Panc1 (cell line): ENCODE results near the gene GALNTL6.

ENCODE experiments used
- CTCF ChIP-seq: fragments of 450-650 bp; IDR thresholded peaks from 2 replicates; pipeline ENCODE4 v1.5.1; 2017; ENCODE audit warnings: mild to moderate bottlenecking
- REST ChIP-seq, 2 experiments: IDR thresholded peaks; 2 replicates each; pipeline ENCODE4 v1.6.1; 2011 to 2012; ENCODE audit warnings: low read depth in 2 of 2, control low read depth in 1 of 2, low read length in 1 of 2, mild to moderate bottlenecking in 1 of 2, moderate library complexity in 1 of 2; ENCODE audit not compliant: insufficient read depth in 1 of 2

GRCh38 chr4:172785613-172786012 is 972.4 kb downstream of the GALNTL6 start:
- TF ChIP-seq CTCF (no peak), REST (IDR thresholded peaks at IDR 0.05; ENCODE audit: insufficient read depth in 1 of 2, low read depth in 2 of 2, low read length in 1 of 2) (no peak)
